ENCODE measurements around the gene C2CD3.
"Not testable (repeated sequence)": the region's sequence is repeated elsewhere in the genome, so short reads cannot be mapped to it uniquely, and the experiment has no call there.

- not testable (repeated sequence) for TF ChIP-seq CTCF, EP300 (IDR thresholded peaks at IDR 0.05)
These were observed 109.2 kb downstream of the C2CD3 start for GRCh38 chr11:74061599-74061998.

Data from gastroesophageal sphincter (tissue), 3 donors.